LNCaP clone FGC (cell line): Measurements from ENCODE around the gene ZNF316.

ENCODE experiments used
- DNase-seq: peaks from one replicate; pipeline ENCODE4 v3.0.0-alpha.2; 2011; ENCODE audit warnings: low read depth
- H3K4me3 ChIP-seq: 2 replicates; pipeline ENCODE4 v1.5.1; 2011; ENCODE audit warnings: mild to moderate bottlenecking, low read depth, low read length, control low read depth
- CTCF ChIP-seq: IDR thresholded peaks from 2 replicates; pipeline ENCODE4 v1.5.1; 2012; ENCODE audit warnings: mild to moderate bottlenecking; ENCODE audit not compliant: control insufficient read depth, insufficient read depth; ENCODE audit errors: extremely low read depth

The ZNF316 gene

DNA sequence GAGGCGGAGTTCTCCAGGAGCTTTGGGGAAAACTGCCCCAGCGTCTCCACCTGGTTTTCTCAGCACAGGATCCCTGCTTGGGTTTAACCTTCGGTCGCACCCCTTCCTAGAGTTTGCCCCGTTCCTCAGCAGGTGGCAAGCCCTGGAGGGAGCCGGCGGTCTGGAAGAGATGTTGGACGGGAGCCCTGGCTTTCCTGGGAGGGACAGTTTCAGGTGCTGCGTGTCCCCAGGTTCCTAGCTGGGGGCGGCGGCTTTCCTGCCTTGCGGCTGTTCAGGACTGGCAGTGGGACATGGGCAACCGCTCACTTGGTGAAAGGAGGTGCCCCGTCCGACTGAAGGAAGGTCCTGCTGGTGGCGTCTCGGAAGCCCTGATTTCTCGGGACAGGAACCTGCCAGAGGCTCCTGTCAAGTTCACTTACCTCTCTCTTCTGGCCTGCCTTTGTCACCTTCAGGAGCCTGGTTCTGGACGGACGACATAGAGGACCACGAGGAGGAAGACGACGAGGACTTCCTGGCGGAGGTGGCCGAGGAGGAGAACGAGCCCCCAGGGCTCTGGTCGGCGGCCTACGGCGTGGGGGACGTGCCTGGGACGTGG lies 14.8 kb downstream of the ZNF316 start:
- no peak for TF ChIP-seq CTCF
- DNase-seq = no peak
- no peak overlapping the region for H3K4me3 ChIP-seq

- no peak overlapping the region for H3K4me3 ChIP-seq
- no peak for DNase-seq
- no peak for TF ChIP-seq CTCF
Observed at GRCh38 chr7:6652446-6653011, 15.4 kb downstream of the ZNF316 start.

GRCh38 chr7:6653071-6654003 lies 16.2 kb downstream of the ZNF316 start:
- no peak for TF ChIP-seq CTCF
- no peak for DNase-seq

DNA sequence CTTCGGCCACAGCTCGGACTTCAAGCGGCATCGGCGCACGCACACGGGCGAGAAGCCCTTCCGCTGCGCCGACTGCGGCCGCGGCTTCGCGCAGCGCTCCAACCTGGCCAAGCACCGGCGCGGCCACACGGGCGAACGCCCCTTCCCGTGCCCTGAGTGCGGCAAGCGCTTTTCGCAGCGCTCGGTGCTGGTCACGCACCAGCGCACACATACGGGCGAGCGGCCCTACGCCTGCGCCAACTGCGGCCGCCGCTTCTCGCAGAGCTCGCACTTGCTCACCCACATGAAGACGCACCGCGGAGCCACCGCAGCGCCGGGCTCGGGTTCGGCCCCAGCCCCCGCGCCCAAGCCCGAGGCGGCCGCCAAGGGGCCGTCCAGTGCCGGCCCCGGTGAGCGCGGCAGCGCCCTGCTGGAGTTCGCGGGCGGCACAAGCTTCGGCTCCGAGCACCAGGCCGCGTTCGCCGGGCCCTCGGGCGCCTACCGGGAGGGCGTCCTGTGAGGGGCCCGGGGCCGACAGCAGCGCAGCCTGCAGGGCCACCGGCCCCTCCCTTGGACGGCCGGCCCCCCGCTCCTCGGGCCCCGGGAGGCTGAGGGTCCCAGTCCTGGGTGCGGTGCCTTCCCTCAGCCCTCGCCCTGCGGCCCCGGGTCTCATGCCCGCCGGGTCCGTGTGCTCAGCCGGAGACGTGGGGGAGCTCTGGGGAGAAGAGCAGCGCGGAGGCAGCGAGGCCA lies 17.2 kb downstream of the ZNF316 start:
- H3K4me3 ChIP-seq = no peak overlapping the region
- DNase-seq = no peak
- no peak for TF ChIP-seq CTCF

More at GRCh38 chr7:6653071-6654003, 16.2 kb downstream of the ZNF316 start:
- H3K4me3 ChIP-seq = no peak overlapping the region

DNA sequence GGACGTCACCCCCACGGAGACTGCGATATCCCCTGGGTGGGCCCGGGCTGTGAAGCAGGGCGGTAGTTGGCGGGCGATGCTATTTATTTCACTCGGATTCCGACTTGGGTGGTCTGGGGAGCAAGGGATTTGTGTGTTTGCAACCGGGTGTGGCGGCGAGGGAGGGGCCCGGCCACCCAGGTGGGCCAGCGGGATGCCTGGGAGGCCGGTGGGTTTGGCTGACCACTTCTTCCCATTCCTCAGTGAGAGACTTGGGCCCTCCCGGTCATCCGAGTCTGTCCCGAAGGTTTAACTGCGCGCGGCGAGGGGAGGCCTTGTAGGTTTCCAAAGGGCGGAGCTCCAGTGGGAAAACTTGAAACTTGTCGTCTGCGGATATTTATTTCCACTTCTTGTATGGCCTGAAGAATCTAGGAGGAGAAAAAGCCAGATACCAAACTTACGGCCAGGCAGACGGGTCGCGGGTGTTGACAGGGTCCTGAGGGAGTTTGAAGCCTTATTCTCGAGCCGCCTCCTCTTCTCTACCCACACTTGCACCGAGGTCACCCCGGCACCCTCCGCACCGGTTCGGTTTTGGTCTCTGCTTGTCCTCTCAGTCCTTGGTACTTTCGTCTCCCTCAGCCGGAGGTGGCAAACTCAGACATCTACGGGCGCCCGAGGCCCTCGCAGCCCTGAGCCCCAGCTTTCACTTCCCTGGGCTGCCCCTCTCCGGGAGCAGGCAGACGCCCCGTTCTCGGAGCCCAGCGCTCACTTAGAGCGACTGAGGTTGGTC lies 17.9 kb downstream of the ZNF316 start:
- no peak for DNase-seq
- H3K4me3 ChIP-seq = no peak overlapping the region
- no peak for TF ChIP-seq CTCF
